ENCODE results near the gene C3orf49. TPM values are rescaled to one million over a fixed set of nuclear protein-coding genes. Genes with fewer than 3 reads are reported as not detected.
A peak's percentile ranks its signal among the peaks of the same experiment; 100 is the strongest.

Gene C3orf49
- total RNA-seq, 5 donors from 2014 or later (not counting 1 experiment from before 2014, with no cell fraction given) = not detected

DNA sequence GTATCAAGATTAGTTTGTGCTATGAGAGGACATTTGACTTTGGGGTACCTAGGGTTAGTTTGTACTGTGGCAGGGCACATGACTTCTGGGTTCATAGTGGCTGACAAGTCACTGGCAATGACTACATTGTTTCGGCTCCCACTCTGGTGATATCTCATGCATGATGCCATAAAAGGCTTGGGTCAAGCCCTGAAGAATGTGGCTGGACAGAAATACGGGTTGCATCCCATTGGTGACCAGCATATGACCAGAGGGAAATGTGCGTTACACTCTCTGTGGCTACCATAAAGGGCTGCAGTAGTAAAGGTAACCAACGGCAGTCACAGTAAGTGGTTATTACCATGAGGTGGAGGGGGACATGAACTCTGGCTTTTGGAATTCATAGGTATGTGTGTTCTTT, 26.1 kb downstream of the C3orf49 start:
- Histone ChIP-seq H3K27me3 (replicated peaks in 1 of 2; ENCODE audit: control insufficient read depth in 2 of 2, extremely low read depth in 1 of 2, insufficient read depth in 2 of 2, low read length in 1 of 2) (no peaks in the 10 kb centered on the region), H3K4me1 (ENCODE audit: control insufficient read depth in 1 of 2, extremely low read depth in 1 of 2, insufficient read depth in 2 of 2, low read length in 2 of 2) (no peaks in the 10 kb centered on the region), H3K9me3 (no peaks in the 10 kb centered on the region), H3K4me3 (ENCODE audit: control insufficient read depth in 1 of 2, extremely low read depth in 1 of 2, low read length in 1 of 2) (no peak overlapping the region), H3K36me3 (ENCODE audit: control insufficient read depth in 2 of 2, extremely low read depth in 1 of 2, insufficient read depth in 1 of 2, low read length in 1 of 2) (no peaks in the 10 kb centered on the region), H3K27ac (ENCODE audit: low read length) (no peak overlapping the region)
- WGBS (ENCODE audit: insufficient coverage) = 98% methylated on average over 4 of the region's 4 CpGs
- ATAC-seq (replicated peaks in 1 of 4) (no peak), DNase-seq (no peak)
- H3K4me1 Mint-ChIP-seq = peaks cover 4 to 17% (median 12%) of the 10 kb centered on the region in 3 donors
- no peak overlapping the region for H3K4me3 Mint-ChIP-seq
- H3K27ac Mint-ChIP-seq = no peak overlapping the region
- H3K36me3 Mint-ChIP-seq = peaks cover 17% of the 10 kb centered on the region
- no peaks in the 10 kb centered on the region for H3K27me3 Mint-ChIP-seq
- ChIA-PET CTCF (no interaction called here), POLR2A (no interaction called here)
- H3K9me3 Mint-ChIP-seq = peaks cover 0 to 7% (median 0%) of the 10 kb centered on the region in 3 donors

DNA sequence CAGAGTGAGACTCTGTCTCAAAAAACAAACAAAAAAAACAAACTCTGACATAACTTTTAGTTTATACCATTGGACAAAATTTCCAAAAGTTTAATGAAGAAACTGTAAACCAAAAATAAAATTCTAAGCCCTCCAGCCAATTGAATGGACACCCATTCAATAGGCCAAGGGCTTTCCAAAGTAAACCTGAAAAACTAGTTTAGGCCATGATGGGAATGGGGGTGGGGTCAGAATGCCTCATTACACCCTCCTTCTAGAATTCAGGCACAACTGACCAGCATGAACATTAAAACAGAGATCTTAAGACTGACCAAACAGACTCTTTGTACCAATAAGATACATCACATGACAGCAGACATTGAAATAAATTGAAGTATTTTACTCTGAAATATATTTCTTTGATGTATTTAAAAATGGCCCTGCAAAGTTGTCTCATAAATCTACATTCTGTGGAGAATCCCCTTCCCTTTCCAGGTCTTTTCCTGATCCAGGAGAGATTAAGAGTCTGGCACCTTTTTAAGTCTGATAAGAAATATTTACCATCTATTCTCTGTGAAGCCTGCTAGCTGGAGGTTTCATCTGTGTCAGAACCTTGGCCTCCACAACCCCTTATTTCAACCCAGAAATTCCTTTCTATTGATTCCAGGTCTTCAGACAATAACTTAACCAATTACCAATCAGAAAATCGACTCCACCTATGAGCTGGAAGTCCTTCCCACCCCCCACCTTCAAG, 28.8 kb downstream of the C3orf49 start:
- no peak overlapping the region for H3K4me3 Mint-ChIP-seq
- H3K4me1 ChIP-seq (ENCODE audit: control insufficient read depth in 1 of 2, extremely low read depth in 1 of 2, insufficient read depth in 2 of 2, low read length in 2 of 2) = no peaks in the 10 kb centered on the region
- POLR2A ChIA-PET = interaction anchor here in 1 of 2 donors (0.7 kb wide), 1 partner anchor 8 kb away, joined by 4 read pairs; no protein-coding TSS in a partner anchor
- no peaks in the 10 kb centered on the region for H3K9me3 ChIP-seq
- no peaks in the 10 kb centered on the region for H3K27me3 Mint-ChIP-seq
- no peak overlapping the region for H3K27ac Mint-ChIP-seq
- H3K36me3 Mint-ChIP-seq = peaks cover 21% of the 10 kb centered on the region
- 100% methylated on average over 1 of the region's 1 CpG for WGBS (ENCODE audit: insufficient coverage)
- CTCF ChIA-PET = interaction anchor here in 1 of 2 donors (0.7 kb wide), 1 partner anchor 12 kb away, joined by 3 read pairs; no protein-coding TSS in a partner anchor
- peaks cover 0 to 4% of the 10 kb centered on the region in 2 donors for H3K36me3 ChIP-seq (ENCODE audit: control insufficient read depth in 2 of 2, extremely low read depth in 1 of 2, insufficient read depth in 1 of 2, low read length in 1 of 2)
- H3K27ac ChIP-seq (ENCODE audit: low read length) = no peak overlapping the region
- peaks cover 4 to 23% (median 16%) of the 10 kb centered on the region in 3 donors for H3K4me1 Mint-ChIP-seq
- no peaks in the 10 kb centered on the region for H3K9me3 Mint-ChIP-seq
- ATAC-seq (replicated peaks in 1 of 4) (no peak), DNase-seq (no peak)
- H3K27me3 ChIP-seq (replicated peaks in 1 of 2; ENCODE audit: control insufficient read depth in 2 of 2, extremely low read depth in 1 of 2, insufficient read depth in 2 of 2, low read length in 1 of 2) = no peaks in the 10 kb centered on the region
- no peak overlapping the region for H3K4me3 ChIP-seq (ENCODE audit: control insufficient read depth in 1 of 2, extremely low read depth in 1 of 2, low read length in 1 of 2)

DNA sequence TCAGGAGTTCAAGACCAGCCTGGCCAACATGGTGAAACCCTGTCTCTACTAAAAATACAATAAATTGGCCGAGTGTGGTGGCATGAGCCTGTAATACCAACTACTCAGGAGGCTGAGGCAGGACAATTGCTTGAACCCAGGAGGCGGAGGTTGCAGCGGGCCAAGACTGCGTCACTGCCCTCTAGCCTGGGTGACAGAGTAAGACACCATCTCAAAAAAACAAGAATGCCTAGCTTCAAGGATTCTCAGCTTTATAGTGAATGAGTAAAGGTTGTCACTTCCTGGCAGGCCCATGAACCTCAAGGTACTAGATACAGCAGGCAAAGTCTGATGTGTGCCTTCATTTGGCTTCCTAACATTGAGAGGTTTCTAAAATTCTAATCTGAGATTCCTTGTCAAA, 30.1 kb downstream of the C3orf49 start:
- H3K4me3 ChIP-seq (ENCODE audit: control insufficient read depth in 1 of 2, extremely low read depth in 1 of 2, low read length in 1 of 2) = no peak overlapping the region
- H3K27ac Mint-ChIP-seq = no peak overlapping the region
- no peak overlapping the region for H3K27ac ChIP-seq (ENCODE audit: low read length)
- no peak overlapping the region for H3K4me3 Mint-ChIP-seq
- ATAC-seq (replicated peaks in 1 of 4) (no peak), DNase-seq (no peak)
- no peaks in the 10 kb centered on the region for H3K9me3 Mint-ChIP-seq
- peaks cover 16% of the 10 kb centered on the region for H3K36me3 Mint-ChIP-seq
- no peaks in the 10 kb centered on the region for H3K27me3 ChIP-seq (replicated peaks in 1 of 2; ENCODE audit: control insufficient read depth in 2 of 2, extremely low read depth in 1 of 2, insufficient read depth in 2 of 2, low read length in 1 of 2)
- 100% methylated on average over 1 of the region's 4 CpGs for WGBS (ENCODE audit: insufficient coverage)
- no peaks in the 10 kb centered on the region for H3K4me1 ChIP-seq (ENCODE audit: control insufficient read depth in 1 of 2, extremely low read depth in 1 of 2, insufficient read depth in 2 of 2, low read length in 2 of 2)
- H3K4me1 Mint-ChIP-seq = peaks cover 4 to 18% (median 16%) of the 10 kb centered on the region in 3 donors
- peaks cover 0 to 4% of the 10 kb centered on the region in 2 donors for H3K36me3 ChIP-seq (ENCODE audit: control insufficient read depth in 2 of 2, extremely low read depth in 1 of 2, insufficient read depth in 1 of 2, low read length in 1 of 2)
- H3K27me3 Mint-ChIP-seq = no peaks in the 10 kb centered on the region
- H3K9me3 ChIP-seq = no peaks in the 10 kb centered on the region
- POLR2A ChIA-PET = no interaction called here
- CTCF ChIA-PET = interaction anchor here in 1 of 2 donors (1.3 kb wide), 1 partner anchor 10 kb away, joined by 4 read pairs; no protein-coding TSS in a partner anchor

DNA sequence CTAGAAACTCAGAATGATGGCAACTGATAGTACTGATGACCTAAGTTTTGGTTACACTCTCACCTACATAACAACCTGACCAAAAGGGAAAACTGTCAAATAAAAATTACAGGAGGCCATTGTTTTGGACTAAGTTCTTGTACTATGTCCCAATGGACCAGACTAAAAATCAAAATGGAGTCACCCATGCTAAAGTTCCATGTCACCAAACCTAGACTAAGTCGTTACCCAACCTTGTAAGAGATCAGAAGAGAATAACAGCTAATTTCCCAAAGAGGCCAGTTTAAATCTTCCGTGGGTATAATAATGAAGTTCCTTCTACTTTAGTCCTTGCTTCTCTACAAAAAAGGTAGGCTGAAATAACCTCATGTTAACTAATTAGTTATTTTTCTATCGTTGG, 32.2 kb downstream of the C3orf49 start:
- Histone ChIP-seq H3K27ac (ENCODE audit: low read length) (no peak overlapping the region), H3K4me3 (ENCODE audit: control insufficient read depth in 1 of 2, extremely low read depth in 1 of 2, low read length in 1 of 2) (no peak overlapping the region), H3K4me1 (ENCODE audit: control insufficient read depth in 1 of 2, extremely low read depth in 1 of 2, insufficient read depth in 2 of 2, low read length in 2 of 2) (no peaks in the 10 kb centered on the region), H3K36me3 (ENCODE audit: control insufficient read depth in 2 of 2, extremely low read depth in 1 of 2, insufficient read depth in 1 of 2, low read length in 1 of 2) (peaks cover 0 to 4% of the 10 kb centered on the region in 2 donors), H3K9me3 (no peaks in the 10 kb centered on the region), H3K27me3 (replicated peaks in 1 of 2; ENCODE audit: control insufficient read depth in 2 of 2, extremely low read depth in 1 of 2, insufficient read depth in 2 of 2, low read length in 1 of 2) (no peaks in the 10 kb centered on the region)
- Mint-ChIP-seq H3K27ac (no peak overlapping the region), H3K9me3 (no peaks in the 10 kb centered on the region), H3K4me3 (no peak overlapping the region), H3K4me1 (peaks cover 14 to 24% (median 18%) of the 10 kb centered on the region in 3 donors), H3K27me3 (no peaks in the 10 kb centered on the region), H3K36me3 (peaks cover 14% of the 10 kb centered on the region)
- ATAC-seq (replicated peaks in 1 of 4) = no peak
- ChIA-PET POLR2A (no interaction called here), CTCF (no interaction called here)
- no CpG with 5 or more reads among the region's 3 CpGs for WGBS (ENCODE audit: insufficient coverage)
- DNase-seq = no peak

DNA sequence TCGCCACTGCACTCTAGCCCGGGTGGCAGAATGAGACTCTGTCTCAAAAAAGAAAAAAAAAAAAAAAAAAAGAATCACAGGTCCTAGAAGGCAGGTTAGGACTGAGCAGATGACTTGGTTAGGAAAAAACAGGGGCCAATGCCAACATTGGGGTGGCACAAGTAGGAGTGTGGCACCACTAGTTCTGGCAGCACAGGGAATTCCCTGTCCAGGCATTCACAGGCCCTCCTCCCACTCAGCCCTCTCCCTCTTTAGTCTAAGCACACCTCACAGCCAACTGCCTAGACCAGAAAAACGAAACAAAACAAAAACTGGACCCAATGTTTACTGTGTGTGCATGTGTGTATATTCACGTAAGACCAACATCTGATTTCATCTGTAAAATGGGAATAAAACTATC, 34.0 kb downstream of the C3orf49 start:
- POLR2A ChIA-PET = interaction anchor here in 1 of 2 donors (0.6 kb wide), 1 partner anchor 16 kb away, joined by 3 read pairs; no protein-coding TSS in a partner anchor
- no peak overlapping the region for H3K27ac Mint-ChIP-seq
- H3K27me3 ChIP-seq (replicated peaks in 1 of 2; ENCODE audit: control insufficient read depth in 2 of 2, extremely low read depth in 1 of 2, insufficient read depth in 2 of 2, low read length in 1 of 2) = no peaks in the 10 kb centered on the region
- WGBS (ENCODE audit: insufficient coverage) = no CpG with 5 or more reads among the region's 4 CpGs
- ATAC-seq (replicated peaks in 1 of 4) (no peak), DNase-seq (no peak)
- no peaks in the 10 kb centered on the region for H3K9me3 Mint-ChIP-seq
- H3K4me3 ChIP-seq (ENCODE audit: control insufficient read depth in 1 of 2, extremely low read depth in 1 of 2, low read length in 1 of 2) = no peak overlapping the region
- peaks cover 0 to 4% of the 10 kb centered on the region in 2 donors for H3K36me3 ChIP-seq (ENCODE audit: control insufficient read depth in 2 of 2, extremely low read depth in 1 of 2, insufficient read depth in 1 of 2, low read length in 1 of 2)
- no peaks in the 10 kb centered on the region for H3K4me1 ChIP-seq (ENCODE audit: control insufficient read depth in 1 of 2, extremely low read depth in 1 of 2, insufficient read depth in 2 of 2, low read length in 2 of 2)
- peaks cover 16% of the 10 kb centered on the region for H3K36me3 Mint-ChIP-seq
- H3K4me1 Mint-ChIP-seq = peaks cover 24 to 35% (median 33%) of the 10 kb centered on the region in 3 donors
- no peak overlapping the region for H3K27ac ChIP-seq (ENCODE audit: low read length)
- H3K27me3 Mint-ChIP-seq = no peaks in the 10 kb centered on the region
- H3K9me3 ChIP-seq = no peaks in the 10 kb centered on the region
- no peak overlapping the region for H3K4me3 Mint-ChIP-seq
- CTCF ChIA-PET = no interaction called here

DNA sequence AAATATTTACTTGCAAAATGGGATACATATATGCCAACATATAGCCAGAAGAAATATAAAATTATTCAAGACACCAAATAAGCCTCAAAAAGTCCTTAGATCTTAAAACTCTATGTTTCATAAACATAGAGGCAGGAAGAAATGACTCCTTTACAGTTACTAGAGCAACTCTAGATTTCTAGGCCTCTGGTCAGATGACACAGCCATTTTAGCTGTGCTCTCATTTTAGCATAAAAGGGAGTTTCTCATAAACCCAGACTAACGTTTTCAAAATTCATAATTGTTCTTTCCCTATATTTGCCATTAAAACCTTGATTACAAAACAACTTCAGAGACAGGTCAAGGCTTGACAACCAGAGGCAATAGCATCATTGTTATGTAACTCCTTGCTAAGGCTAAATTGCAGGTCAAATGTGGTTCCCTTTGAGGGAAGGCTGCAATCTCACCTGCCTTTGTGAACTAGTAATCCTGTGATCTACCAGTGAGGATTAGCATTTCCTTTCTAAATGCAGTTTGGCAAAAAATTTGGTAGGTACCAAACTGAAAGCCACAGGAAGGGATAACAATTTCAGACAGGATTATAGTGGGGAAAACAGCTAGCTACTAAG, 36.3 kb downstream of the C3orf49 start:
- Mint-ChIP-seq H3K27ac (peak overlapping the region; percentile 10 to 36), H3K4me3 (no peak overlapping the region), H3K36me3 (peaks cover 14% of the 10 kb centered on the region), H3K9me3 (no peaks in the 10 kb centered on the region), H3K27me3 (no peaks in the 10 kb centered on the region), H3K4me1 (peaks cover 40 to 57% (median 44%) of the 10 kb centered on the region in 3 donors)
- Histone ChIP-seq H3K4me3 (ENCODE audit: control insufficient read depth in 1 of 2, extremely low read depth in 1 of 2, low read length in 1 of 2) (no peak overlapping the region), H3K9me3 (no peaks in the 10 kb centered on the region), H3K27ac (ENCODE audit: low read length) (no peak overlapping the region), H3K36me3 (ENCODE audit: control insufficient read depth in 2 of 2, extremely low read depth in 1 of 2, insufficient read depth in 1 of 2, low read length in 1 of 2) (peaks cover 0 to 4% of the 10 kb centered on the region in 2 donors), H3K4me1 (ENCODE audit: control insufficient read depth in 1 of 2, extremely low read depth in 1 of 2, insufficient read depth in 2 of 2, low read length in 2 of 2) (no peaks in the 10 kb centered on the region), H3K27me3 (replicated peaks in 1 of 2; ENCODE audit: control insufficient read depth in 2 of 2, extremely low read depth in 1 of 2, insufficient read depth in 2 of 2, low read length in 1 of 2) (no peaks in the 10 kb centered on the region)
- ChIA-PET CTCF (no interaction called here), POLR2A (interaction anchor here in 1 of 2 donors (0.6 kb wide), 1 partner anchor 8 kb away, joined by 4 read pairs; no protein-coding TSS in a partner anchor)
- WGBS (ENCODE audit: insufficient coverage) = no CpG with 5 or more reads among the region's 1 CpG
- ATAC-seq (replicated peaks in 1 of 4) (no peak), DNase-seq (no peak)

All from T-cell (primary cell).